ENCODE measurements around the gene CELSR1. TPM values are rescaled to one million over a fixed set of nuclear protein-coding genes. Genes with fewer than 3 reads are reported as not detected.
A peak's percentile ranks its signal among the peaks of the same experiment; 100 is the strongest.

CELSR1 gene
- total RNA-seq, 1 donor from 2014 or later = 0.73 TPM

- DNase-seq (ENCODE audit: low read depth, low spot score) = no peak
These were observed 184.6 kb downstream of the CELSR1 start for GRCh38 chr22:46352691-46353386.

- no peak for DNase-seq (ENCODE audit: low read depth, low spot score)
These were observed 185.1 kb downstream of the CELSR1 start for GRCh38 chr22:46352276-46352675.

GRCh38 chr22:46351767-46352166 lies 185.7 kb downstream of the CELSR1 start:
- no peak for DNase-seq (ENCODE audit: low read depth, low spot score)

GRCh38 chr22:46351131-46351735 lies 186.2 kb downstream of the CELSR1 start:
- DNase-seq (ENCODE audit: low read depth, low spot score) = no peak

- no peak for DNase-seq (ENCODE audit: low read depth, low spot score)
These were observed 186.8 kb downstream of the CELSR1 start for GRCh38 chr22:46350646-46351045.

GRCh38 chr22:46350121-46350520 lies 187.3 kb downstream of the CELSR1 start:
- DNase-seq (ENCODE audit: low read depth, low spot score) = no peak

GRCh38 chr22:46349681-46350080 lies 187.7 kb downstream of the CELSR1 start:
- no peak for DNase-seq (ENCODE audit: low read depth, low spot score)

- no peak for DNase-seq (ENCODE audit: low read depth, low spot score)
These were observed 188.2 kb downstream of the CELSR1 start for GRCh38 chr22:46349238-46349637.

GRCh38 chr22:46348099-46348695 lies 189.2 kb downstream of the CELSR1 start:
- no peak for DNase-seq (ENCODE audit: low read depth, low spot score)

GRCh38 chr22:46347646-46348045 lies 189.8 kb downstream of the CELSR1 start:
- no peak for DNase-seq (ENCODE audit: low read depth, low spot score)

GRCh38 chr22:46346680-46347405 lies 190.6 kb downstream of the CELSR1 start:
- no peak for DNase-seq (ENCODE audit: low read depth, low spot score)

- no peak for DNase-seq (ENCODE audit: low read depth, low spot score)
These were observed 196.7 kb downstream of the CELSR1 start for GRCh38 chr22:46340676-46341075.

GRCh38 chr22:46339956-46340355 lies 197.5 kb downstream of the CELSR1 start:
- no peak for DNase-seq (ENCODE audit: low read depth, low spot score)

- no peak for DNase-seq (ENCODE audit: low read depth, low spot score)
These were observed 198.8 kb downstream of the CELSR1 start for GRCh38 chr22:46338636-46339035.

- no peak for DNase-seq (ENCODE audit: low read depth, low spot score)
These were observed 199.6 kb downstream of the CELSR1 start for GRCh38 chr22:46337870-46338269.

GRCh38 chr22:46336119-46337078 lies 201.0 kb downstream of the CELSR1 start:
- DNase-seq (ENCODE audit: low read depth, low spot score) = no peak

- peak; percentile 64 for DNase-seq (ENCODE audit: low read depth, low spot score)
These were observed 202.0 kb downstream of the CELSR1 start, which contains the start of gene TRMU for GRCh38 chr22:46335201-46336118. Gene TRMU, plus strand, starts transcription at chr22:46335714. Its CDS starts 51 bp downstream, at chr22:46335765.

- DNase-seq (ENCODE audit: low read depth, low spot score) = no peak
These were observed 205.9 kb downstream of the CELSR1 start for GRCh38 chr22:46331496-46331895.

- no peak for DNase-seq (ENCODE audit: low read depth, low spot score)
These were observed 207.0 kb downstream of the CELSR1 start for GRCh38 chr22:46330426-46330825.

GRCh38 chr22:46329616-46330015 lies 207.8 kb downstream of the CELSR1 start:
- no peak for DNase-seq (ENCODE audit: low read depth, low spot score)
